ENCODE measurements around the gene MYADML2.

GRCh38 chr17:81917565-81918332 is 29.3 kb downstream of the MYADML2 start, which contains the start of gene SIRT7:
- TF ChIP-seq, protein P1, sequence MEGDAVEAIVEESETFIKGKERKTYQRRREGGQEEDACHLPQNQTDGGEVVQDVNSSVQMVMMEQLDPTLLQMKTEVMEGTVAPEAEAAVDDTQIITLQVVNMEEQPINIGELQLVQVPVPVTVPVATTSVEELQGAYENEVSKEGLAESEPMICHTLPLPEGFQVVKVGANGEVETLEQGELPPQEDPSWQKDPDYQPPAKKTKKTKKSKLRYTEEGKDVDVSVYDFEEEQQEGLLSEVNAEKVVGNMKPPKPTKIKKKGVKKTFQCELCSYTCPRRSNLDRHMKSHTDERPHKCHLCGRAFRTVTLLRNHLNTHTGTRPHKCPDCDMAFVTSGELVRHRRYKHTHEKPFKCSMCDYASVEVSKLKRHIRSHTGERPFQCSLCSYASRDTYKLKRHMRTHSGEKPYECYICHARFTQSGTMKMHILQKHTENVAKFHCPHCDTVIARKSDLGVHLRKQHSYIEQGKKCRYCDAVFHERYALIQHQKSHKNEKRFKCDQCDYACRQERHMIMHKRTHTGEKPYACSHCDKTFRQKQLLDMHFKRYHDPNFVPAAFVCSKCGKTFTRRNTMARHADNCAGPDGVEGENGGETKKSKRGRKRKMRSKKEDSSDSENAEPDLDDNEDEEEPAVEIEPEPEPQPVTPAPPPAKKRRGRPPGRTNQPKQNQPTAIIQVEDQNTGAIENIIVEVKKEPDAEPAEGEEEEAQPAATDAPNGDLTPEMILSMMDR (conservative IDR thresholded peaks at IDR 0.05; ENCODE audit: low read depth, low read length), result no peak
- TF ChIP-seq EZH2 (IDR thresholded peaks at IDR 0.05; ENCODE audit: borderline replicate concordance, low read depth, low read length, poor library complexity, severe bottlenecking), result no peak
